GM18909 (cell line): ENCODE results near the gene CEP170.
A peak's percentile ranks its signal among the peaks of the same experiment; 100 is the strongest.
"Not testable (repeated sequence)": the region's sequence is repeated elsewhere in the genome, so short reads cannot be mapped to it uniquely, and the experiment has no call there.

ENCODE experiments used
- ATAC-seq: cut with Tn5 transposase; IDR thresholded peaks from one replicate; pipeline ENCODE4 v1.9.1; 2021; ENCODE audit warnings: mild to moderate bottlenecking; ENCODE audit not compliant: unreplicated experiment, poor library complexity

Gene CEP170

DNA sequence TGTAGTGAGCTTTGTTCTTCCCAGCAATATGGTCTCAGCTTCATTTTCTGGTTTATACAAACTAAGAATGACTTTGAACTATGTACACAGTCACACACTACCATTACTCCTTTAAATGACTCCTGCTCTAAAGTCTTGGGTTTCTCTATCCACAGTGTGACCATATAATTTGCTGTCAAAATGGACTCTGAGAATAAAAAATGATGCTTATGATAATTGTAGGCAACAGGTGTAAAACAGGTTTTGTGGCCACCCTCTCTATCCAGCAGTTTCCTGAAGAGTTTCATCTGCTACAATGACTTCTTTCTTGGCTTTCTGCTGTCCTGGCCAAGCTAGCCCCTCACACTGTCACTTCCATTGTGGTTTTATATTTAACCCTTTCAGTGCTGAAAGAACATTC is 71.4 kb downstream of the CEP170 start:
- ATAC-seq, result not testable (repeated sequence)

DNA sequence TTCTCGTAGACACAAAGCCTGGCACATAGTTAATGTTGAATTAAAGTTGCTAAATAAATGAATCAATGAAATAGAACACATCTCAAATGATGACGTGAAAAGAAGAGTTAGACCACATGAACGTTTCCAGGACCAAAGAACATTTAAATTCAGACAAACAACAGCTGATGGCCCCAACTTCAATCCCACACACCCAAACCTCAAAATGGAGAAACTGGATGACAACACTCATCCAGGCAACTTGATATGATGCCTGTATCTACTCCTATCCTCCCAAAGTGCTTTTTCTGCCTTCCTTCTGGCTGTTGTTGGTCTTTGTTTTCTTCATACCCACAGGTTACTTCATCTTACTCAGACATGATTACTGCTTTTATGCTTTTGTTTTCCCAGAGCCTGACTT is 71.9 kb downstream of the CEP170 start:
- ATAC-seq, result not testable (repeated sequence)

DNA sequence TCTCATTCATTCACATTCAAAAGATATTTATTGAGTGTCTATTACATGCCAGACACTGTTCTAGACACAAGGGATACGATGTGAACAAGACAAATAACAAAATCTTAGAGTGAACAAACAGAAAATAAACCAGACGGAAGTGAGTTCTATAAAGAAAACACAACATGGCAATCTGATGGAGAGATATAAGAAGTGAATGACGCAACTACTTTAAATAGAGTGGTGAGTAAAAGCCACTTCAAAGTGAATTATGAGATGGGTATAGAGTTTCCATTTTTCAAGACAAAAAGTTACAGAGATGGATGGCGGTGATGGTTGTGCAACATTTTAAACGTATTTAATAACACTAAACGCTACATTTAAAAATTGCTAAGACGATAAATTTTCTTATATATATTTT is 75.4 kb downstream of the CEP170 start:
- ATAC-seq, result no peak

DNA sequence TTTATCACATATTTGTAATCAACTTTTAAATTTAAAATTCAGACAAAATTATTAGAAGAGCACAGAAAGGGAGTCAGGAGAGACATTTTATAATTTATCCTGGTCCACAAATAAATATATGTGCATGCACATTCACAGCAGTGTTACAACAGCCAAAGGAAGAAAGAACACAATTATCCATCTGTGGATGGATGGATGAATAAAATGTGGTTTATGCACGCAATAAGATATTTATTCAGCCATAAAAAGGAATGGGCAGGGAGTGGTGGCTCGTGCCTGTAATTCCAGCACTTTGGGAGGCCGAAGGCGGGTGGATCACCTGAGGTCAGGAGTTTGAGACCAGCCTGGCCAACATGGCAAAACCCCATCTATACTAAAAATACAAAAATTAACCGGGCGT is 77.3 kb downstream of the CEP170 start:
- ATAC-seq, result not testable (repeated sequence)

DNA sequence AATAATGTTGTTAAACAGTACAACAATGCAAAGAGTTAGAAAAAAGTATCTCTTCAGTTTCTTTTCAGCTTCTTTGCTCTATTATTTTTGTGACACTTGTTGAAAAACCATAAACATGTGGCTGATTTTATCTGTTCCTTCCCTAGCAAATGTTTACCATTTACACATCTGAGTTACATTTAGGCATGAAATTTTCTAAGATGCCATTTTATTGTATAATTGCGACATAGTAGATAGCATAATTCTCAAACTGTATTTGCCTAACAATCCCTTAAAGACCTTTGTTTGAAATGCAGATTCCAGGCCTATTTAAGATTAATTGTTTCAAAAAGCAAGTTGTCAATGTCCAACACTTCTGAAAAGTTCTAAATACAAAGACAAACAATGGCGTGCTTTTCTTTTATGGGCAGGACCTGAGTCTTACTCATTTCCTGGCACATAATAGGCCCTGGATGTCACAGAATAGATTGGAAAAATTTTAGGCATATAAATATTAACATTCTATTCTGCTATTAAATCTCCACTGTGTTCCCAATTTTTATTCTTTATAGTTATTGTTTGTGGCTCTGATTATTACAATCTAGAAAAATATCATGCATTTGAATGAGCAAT is 81.2 kb downstream of the CEP170 start:
- ATAC-seq, result not testable (repeated sequence)

DNA sequence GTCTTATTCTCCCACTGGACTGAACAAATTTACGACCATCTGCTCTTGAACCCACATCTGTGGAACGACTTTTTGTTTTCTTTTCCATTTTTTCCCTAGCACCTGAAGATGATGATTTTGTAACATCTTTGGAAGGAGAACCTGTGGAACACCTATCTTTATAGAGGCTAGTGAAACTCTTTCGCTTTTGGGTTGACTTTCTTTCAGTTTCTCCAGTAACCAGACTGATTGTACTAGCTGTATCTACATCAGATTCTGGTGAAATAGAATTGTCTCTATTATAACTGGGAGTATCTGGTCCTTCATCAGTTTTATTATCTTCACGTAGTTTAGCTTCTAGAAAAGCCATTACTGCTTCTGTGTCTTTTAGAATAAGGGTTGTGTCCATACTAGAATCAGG is 90.2 kb downstream of the CEP170 start:
- not testable (repeated sequence) for ATAC-seq

DNA sequence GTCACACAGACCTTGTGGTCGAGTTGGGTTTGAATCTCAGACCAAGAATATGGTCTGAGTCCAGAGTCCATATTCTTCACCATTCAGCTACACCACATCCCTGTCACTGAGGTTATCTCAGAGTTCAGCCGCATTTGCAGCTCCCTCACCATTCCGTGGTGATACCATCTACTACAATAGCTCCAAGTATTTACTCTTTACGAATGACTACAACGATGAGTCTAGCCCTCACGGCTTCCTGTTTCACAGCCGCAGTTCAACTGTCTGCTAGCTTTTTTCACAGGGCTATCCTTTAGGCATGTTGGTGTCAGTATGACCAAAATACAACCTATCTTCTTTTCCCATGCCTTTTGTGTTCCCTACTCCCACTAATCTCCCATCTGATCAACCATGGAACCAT is 104.2 kb downstream of the CEP170 start:
- ATAC-seq, result not testable (repeated sequence)

DNA sequence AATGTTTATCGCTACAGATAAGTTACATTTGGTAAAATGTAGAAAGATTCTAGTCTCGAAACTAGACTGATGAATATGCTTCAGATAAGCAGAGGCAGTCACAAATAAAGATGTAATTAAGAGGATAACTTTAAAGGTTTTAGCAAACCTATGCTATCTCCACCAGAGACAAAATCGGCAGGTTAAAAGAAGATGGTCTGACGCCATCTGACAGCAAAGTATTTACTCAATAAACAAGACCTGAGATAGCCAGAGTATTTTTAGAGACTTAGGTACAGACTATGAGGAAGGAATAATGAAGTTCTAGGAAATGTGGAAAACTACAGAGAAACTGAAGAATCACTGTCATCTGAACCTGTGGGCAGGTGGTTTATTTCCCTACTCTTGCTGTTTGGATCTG is 106.0 kb downstream of the CEP170 start:
- ATAC-seq, result not testable (repeated sequence)

DNA sequence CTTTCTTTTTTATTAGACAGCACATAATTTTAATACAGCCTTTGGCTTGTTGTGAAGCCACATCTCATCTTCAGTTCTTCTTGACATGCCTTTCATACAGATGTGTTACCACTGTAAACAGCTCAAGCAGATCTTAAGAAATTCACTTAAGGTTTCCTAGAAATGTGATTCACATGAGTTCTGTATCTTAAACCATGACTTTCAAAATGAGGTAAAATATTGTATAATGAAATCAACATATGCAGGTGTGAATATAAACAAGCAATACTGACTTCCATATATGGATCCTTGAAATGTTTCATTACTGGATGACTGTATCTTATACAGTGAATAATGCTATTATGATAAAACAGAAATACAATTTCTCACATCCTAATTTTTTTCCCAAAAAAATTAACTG is 107.7 kb downstream of the CEP170 start:
- not testable (repeated sequence) for ATAC-seq

DNA sequence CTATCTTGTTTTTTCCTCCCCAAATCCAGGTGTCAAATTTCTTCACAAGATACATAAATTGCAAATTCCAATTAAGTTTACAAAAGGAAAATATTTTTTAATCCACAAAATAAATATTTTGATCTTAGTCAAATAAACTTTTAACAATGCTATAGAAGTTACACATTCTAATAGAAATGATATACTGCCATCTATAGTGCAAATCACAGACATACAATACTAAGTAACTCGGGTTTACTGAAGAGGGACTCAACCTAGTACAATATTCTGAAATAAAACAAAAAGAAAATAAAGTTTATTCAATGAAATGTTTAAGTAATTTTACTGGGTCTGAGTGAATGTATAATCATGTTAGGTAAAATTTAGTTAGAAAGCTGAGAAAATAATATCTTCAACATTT is 114.6 kb downstream of the CEP170 start:
- ATAC-seq, result not testable (repeated sequence)

DNA sequence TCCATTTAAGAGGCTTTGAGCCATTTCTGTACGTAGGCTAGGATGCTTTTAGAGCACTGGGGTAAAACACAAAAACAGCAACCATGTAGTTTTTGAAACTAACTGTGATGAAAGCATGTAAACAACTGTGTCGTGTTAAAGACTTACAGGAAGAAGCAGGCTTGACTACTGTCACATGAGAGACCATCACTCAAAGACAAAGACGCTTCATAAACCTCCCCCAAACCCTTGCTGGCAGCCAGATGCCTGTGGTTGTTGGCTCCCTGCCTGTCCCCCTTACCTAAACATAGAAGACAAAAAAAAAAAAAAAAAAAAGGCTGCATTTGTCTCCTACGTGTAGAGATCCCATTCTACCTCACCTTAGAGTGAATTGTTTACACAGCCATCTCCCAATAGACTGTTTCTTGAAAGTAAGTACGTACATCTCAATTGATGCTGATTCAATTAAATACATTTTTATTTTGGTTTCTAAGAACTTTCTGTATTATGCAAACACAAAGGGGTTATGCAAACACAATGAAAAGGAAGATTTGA is 132.1 kb downstream of the CEP170 start:
- not testable (repeated sequence) for ATAC-seq

DNA sequence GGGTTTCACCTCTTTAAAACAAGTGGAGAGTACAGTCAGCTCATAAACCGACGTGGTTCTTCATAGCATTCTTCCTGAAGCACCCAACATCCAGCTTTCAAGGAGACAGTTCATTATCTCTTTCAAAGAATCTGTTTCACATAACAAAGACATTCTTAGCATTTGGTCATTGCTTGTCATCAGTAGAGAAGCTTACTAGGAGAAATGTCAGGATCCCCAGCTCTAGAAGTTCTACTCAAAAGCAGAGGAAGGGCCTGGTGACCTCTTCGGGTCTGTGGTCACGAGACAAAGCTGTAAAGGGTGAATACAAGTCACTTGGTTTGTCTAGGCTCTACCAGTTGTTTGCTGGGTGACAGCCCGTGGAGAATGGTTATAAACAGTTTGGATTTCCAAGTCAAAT is 133.1 kb downstream of the CEP170 start:
- not testable (repeated sequence) for ATAC-seq

DNA sequence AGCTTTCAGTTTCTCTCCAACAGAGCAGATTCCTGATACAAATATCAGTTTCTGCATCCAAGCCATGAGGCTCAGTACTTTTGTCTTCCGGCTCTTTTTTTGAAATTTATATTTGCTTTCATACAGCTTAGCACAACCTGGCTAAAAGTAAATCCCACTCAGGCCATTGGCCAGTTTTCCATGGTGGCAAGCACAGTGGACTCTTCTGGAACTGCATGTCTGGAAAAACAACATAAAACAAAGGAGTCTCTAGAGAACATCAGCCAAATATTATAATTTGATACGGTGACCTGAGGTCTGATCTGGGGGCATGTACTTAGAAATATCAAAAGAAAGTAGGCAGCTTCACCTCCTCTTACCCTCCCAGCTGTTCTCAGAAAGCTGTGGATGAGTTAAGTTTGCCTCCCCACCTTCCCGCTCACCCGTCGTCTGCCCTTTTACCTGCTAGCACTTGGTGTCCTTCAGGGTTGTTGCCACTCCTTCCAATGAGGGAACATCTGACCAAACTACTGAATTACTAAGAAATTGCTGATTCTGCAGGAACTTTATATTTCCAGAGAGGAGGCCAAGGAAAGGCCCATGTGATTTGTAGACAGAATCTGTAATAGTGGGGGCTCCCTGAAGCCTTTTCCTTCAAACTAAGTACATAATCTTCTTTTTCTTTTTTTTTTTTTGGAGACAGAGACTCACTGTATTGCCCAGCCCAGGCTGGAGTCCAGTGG is 136.3 kb downstream of the CEP170 start:
- ATAC-seq, result not testable (repeated sequence)

DNA sequence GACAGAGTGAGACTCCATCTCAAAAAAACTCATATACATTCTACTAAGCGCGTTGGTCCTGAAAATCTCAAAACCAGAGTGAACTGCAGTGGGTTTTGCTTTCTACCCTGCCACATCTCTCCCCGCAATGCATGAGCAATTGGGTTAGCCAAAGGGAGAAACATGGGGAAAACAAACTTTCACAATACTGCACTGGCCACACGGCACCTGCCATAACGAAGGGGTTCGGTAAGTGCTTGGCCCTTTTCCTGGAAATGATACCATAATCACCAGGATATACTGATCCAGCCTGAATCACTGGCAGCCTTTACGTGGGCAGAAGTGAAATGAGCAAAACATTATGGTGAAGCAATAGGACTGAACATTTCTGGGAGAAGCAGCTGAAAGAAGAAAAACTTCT is 138.9 kb downstream of the CEP170 start:
- ATAC-seq, result not testable (repeated sequence)

DNA sequence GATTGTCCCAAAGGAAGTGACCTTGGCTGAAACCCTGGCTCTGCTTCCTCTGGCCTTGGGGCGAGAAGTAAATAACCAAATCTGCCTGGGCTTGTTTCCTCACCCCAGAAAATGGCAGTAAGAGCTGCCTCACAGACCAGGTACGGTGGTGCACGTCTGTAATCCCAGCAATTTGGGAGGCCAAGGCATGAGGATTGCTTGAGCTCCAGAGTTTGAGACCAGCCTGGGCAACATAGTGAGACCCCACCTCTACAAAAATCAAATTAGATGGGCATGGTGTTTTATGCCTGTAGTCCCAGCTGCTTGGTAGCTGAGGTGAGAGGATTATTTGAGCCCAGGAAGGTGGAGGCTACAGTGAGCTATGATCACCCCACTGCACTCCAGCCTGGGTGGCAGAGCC is 140.3 kb downstream of the CEP170 start:
- not testable (repeated sequence) for ATAC-seq

DNA sequence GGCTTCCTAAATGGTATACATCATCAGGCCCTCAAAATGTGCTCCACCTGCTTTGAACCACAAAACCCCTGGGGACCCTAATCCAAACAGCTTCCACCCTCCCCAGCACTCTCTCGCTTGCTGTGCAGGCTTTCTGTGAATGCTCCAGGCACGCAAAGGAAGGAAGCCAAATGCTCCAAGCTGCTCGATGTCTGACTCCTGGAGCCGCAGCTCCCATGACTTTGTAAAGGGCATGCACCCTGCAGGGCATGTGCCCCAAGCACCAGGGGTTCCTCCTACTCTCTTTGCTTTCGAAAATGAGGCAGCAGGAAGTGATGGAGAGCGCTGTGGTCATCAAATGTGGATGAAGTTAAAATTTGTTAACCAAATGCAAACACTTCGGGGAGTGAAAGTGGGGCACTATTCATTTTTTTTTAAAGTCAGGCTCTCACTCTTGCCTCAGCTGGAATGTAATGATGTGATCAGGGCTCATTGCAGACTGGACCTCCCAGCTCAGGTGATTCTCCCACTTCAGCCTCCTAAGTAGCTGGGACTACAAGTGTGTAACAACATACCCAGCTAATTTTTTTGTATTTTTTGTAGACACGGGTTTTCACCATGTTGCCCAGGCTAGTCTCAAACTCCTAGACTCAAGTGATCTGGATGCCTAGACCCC is 140.9 kb downstream of the CEP170 start:
- peak; percentile 92 for ATAC-seq

DNA sequence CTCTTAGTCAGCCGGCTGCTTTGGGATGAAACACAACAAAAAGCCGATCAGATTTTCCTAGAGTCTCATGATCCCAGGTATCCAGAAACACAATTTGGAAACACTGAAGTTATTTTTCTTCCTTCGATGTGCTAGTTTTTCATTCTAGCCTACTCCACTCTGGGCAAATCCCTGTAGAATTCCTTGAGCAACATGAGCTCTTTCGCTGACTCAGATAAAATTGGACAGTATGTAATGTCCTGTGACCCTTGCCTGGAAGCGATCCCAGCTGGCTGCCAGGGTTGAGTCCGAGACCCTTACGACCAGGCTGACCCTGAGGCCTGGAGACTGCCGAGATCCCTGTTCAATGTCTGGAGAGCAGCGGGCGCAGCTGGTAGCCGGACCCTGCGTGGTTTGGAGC is 147.9 kb downstream of the CEP170 start:
- not testable (repeated sequence) for ATAC-seq

DNA sequence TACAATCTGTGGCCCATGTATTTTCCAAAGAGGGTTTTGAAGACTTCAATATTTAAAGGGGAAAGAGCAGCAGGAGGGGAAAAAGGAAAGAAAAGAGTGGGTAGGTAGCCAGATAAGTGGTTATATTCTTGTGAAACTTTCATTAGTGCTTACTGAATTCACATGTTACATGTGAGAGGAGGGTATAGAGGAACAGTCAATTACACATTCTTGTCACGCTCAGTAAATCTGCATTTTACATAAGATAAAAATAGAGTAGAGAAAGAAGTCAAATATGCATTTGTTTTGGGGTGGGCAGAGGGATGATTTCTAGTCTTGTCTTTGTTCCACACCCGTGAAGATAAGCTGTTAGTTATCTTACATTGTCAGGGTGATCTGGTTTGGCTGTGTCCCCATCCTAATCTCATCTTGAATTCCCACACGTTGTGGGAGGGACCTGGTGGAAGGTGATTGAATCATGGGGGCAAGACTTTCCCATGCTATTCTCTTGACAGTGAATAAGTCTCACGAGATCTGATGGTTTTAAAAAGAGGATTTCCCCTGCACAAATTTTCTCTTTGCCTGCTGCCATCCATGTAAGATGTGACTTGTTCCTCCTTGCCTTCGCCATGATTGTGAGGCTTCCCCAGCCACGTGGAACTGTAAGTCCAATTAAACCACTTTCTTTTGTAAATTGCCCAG is 149.3 kb downstream of the CEP170 start:
- not testable (repeated sequence) for ATAC-seq

DNA sequence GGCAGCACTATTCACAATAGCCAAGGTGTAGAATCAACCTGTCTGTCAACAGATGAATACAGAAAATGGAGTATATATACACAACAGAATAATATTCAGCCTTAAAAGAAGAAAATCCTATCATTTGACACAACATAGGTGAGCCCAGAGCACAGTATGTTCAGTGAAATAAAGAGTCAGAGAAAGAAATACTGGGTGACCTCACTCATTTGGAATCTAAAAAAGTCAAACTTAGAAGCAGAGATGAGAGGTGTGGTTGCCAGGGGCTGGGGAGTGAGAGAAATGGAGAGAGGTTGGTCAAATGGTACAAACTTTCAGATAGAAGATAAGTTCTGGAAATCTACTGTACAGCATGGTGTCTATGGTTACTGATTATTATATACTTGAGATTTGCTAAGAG is 150.0 kb downstream of the CEP170 start:
- ATAC-seq, result not testable (repeated sequence)

DNA sequence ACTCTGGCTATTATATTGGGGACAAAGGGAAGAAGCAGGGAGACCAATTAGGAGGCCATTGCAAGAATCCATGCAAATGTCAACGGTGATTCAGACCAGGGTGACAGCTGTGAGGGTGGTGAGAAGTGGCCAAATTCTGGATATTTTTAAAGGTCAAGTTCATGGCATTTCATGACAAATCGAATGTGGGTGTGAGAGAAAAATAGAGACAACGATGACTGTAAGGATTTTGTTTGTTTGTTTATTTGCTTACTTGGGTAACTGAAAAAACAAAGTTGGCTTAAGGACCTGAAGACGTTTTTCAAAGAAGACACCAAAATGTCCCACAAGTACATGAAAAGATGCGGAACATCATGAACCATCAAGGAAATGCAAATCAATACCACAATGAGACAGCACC is 150.6 kb downstream of the CEP170 start:
- ATAC-seq, result not testable (repeated sequence)
